HG03575 (cell line): ENCODE measurements around the gene DPH2.

Experiments
- ATAC-seq: cut with Tn5 transposase; IDR thresholded peaks from one replicate; pipeline ENCODE4 v1.9.1; 2021; ENCODE audit not compliant: unreplicated experiment, insufficient number of reproducible peaks, low FRiP score; ENCODE audit errors: extremely low read depth

Gene DPH2

GRCh38 chr1:43994071-43994470 lies 24.3 kb downstream of the DPH2 start:
- no peak for ATAC-seq

GRCh38 chr1:43994794-43995790 lies 25.3 kb downstream of the DPH2 start:
- no peak for ATAC-seq

GRCh38 chr1:43995984-43996732 lies 26.3 kb downstream of the DPH2 start:
- no peak for ATAC-seq

GRCh38 chr1:43996733-43997115 lies 26.9 kb downstream of the DPH2 start:
- ATAC-seq, result no peak

- ATAC-seq, result no peak
Observed at GRCh38 chr1:43997295-43997999, 27.6 kb downstream of the DPH2 start.

GRCh38 chr1:43998000-43998378 lies 28.2 kb downstream of the DPH2 start:
- ATAC-seq, result no peak

GRCh38 chr1:43999455-43999854 lies 29.6 kb downstream of the DPH2 start:
- ATAC-seq, result no peak

GRCh38 chr1:44000122-44000665 lies 30.4 kb downstream of the DPH2 start:
- no peak for ATAC-seq

GRCh38 chr1:44002165-44002564 lies 32.4 kb downstream of the DPH2 start:
- ATAC-seq, result no peak

- ATAC-seq, result no peak
Observed at GRCh38 chr1:44002606-44003157, 32.9 kb downstream of the DPH2 start.

- ATAC-seq, result no peak
Observed at GRCh38 chr1:44008259-44008658, 38.4 kb downstream of the DPH2 start.

- ATAC-seq, result no peak
Observed at GRCh38 chr1:44010935-44011471, 41.2 kb downstream of the DPH2 start.

GRCh38 chr1:44012404-44012803 lies 42.6 kb downstream of the DPH2 start:
- ATAC-seq, result no peak

- no peak for ATAC-seq
Observed at GRCh38 chr1:44012941-44013609, 43.3 kb downstream of the DPH2 start.

GRCh38 chr1:44013949-44014348 lies 44.1 kb downstream of the DPH2 start:
- ATAC-seq, result no peak

GRCh38 chr1:44014365-44015104 lies 44.7 kb downstream of the DPH2 start:
- ATAC-seq, result no peak

GRCh38 chr1:44015206-44015605 lies 45.4 kb downstream of the DPH2 start:
- ATAC-seq, result no peak
